PC-3 (cell line): ENCODE measurements around the gene LRWD1.
"Not testable (repeated sequence)": the region's sequence is repeated elsewhere in the genome, so short reads cannot be mapped to it uniquely, and the experiment has no call there.

Experiments
- CTCF ChIP-seq: fragments of 300-600 bp; sonication (generic); conservative IDR thresholded peaks from 2 replicates; pipeline ENCODE4 v1.5.1; 2017; ENCODE audit warnings: antibody characterized with exemption, low read depth, mild to moderate bottlenecking, low read length
- EZH2 ChIP-seq: fragments of 300-600 bp; sonication (generic); IDR thresholded peaks from one replicate; pipeline ENCODE4 v1.6.1; 2017; ENCODE audit warnings: antibody characterized with exemption, mild to moderate bottlenecking, low read length; ENCODE audit not compliant: unreplicated experiment

- TF ChIP-seq CTCF, EZH2: not testable (repeated sequence)
These were observed 32.5 kb downstream of the LRWD1 start for GRCh38 chr7:102497308-102497707.
